ENCODE measurements around the gene TEX38. TPM values are rescaled to one million over a fixed set of nuclear protein-coding genes. Genes with fewer than 3 reads are reported as not detected.

The TEX38 gene
- total and polyA plus RNA-seq, 2 experiments from 2014 or later = not detected

GRCh38 chr1:46705408-46705807 lies 33.8 kb downstream of the TEX38 start:
- Histone ChIP-seq H3F3A (replicated peaks; ENCODE audit: low read depth) (no peaks in the 10 kb centered on the region), H4K20me1 (replicated peaks; ENCODE audit: insufficient read depth) (peaks cover 28% of the 10 kb centered on the region), H3K4me3 (no peak overlapping the region), H3K4me1 (ENCODE audit: insufficient read depth) (no peaks in the 10 kb centered on the region), H2AFZ (no peak overlapping the region), H3K27me3 (ENCODE audit: insufficient read depth) (no peaks in the 10 kb centered on the region), H3K9me2 (ENCODE audit: insufficient read depth) (no peaks in the 10 kb centered on the region), H3K27ac (ENCODE audit: low read depth) (no peak overlapping the region), H3K36me3 (ENCODE audit: insufficient read depth) (peaks cover 36% of the 10 kb centered on the region), H3K4me2 (no peak overlapping the region), H3K79me2 (replicated peaks; ENCODE audit: insufficient read depth) (peaks cover 10% of the 10 kb centered on the region)
- Mint-ChIP-seq H3K4me1 (no peaks in the 10 kb centered on the region), H3K36me3 (ENCODE audit: low read depth) (peaks cover 41% of the 10 kb centered on the region), H3K9me3 (no peaks in the 10 kb centered on the region), H3K27ac (no peak overlapping the region), H3K4me3 (no peak overlapping the region), H3K27me3 (ENCODE audit: insufficient read depth, low read depth, poor library complexity) (no peaks in the 10 kb centered on the region)
- TF ChIP-seq CTCF (conservative IDR thresholded peaks at IDR 0.05; ENCODE audit: low read depth in 2 of 2) (no peak), EZH2 (IDR thresholded peaks at IDR 0.05; ENCODE audit: low read depth, unreplicated experiment) (no peak), NANOG (IDR thresholded peaks at IDR 0.05; ENCODE audit: borderline replicate concordance) (no peak), ZNF462 (CRISPR knock-in tag; IDR thresholded peaks at IDR 0.05) (no peak), STAT1 (IDR thresholded peaks at IDR 0.05; ENCODE audit: unreplicated experiment) (no peak), ETS1 (IDR thresholded peaks at IDR 0.05) (no peak), POLR2AphosphoS5 (IDR thresholded peaks at IDR 0.05; ENCODE audit: low read depth) (no peak), JUNB (IDR thresholded peaks at IDR 0.05; ENCODE audit: unreplicated experiment) (no peak), ZNF114 (CRISPR knock-in tag; IDR thresholded peaks at IDR 0.05) (no peak), ZNF331 (CRISPR knock-in tag; IDR thresholded peaks at IDR 0.05; ENCODE audit: low read depth) (no peak), CREB1 (CRISPR knock-in tag; IDR thresholded peaks at IDR 0.05; ENCODE audit: low read depth) (no peak), REST (IDR thresholded peaks at IDR 0.05; ENCODE audit: unreplicated experiment) (no peak), EZH2phosphoT487 (IDR thresholded peaks at IDR 0.05; ENCODE audit: unreplicated experiment) (no peak)
- no peak for DNase-seq (ENCODE audit: low spot score)
- no peak for ATAC-seq
